Prostate gland (tissue), 2 donors: ENCODE measurements around the gene NIPAL3.

Experiments used
- CTCF ChIP-seq, 4 experiments: fragments of 200-600 bp in 2 of 4; fragments of 450-650 bp in 2 of 4; sonication (generic) in 2 of 4; IDR thresholded peaks; 1 replicate in 3 of 4; 2 replicates in 1 of 4; pipeline ENCODE4 v1.5.1; 2016 to 2019; ENCODE audit warnings: antibody characterized with exemption in 4 of 4, mild to moderate bottlenecking in 2 of 4, moderate library complexity in 2 of 4
- POLR2A ChIP-seq: fragments of 450-650 bp; IDR thresholded peaks from one replicate; pipeline ENCODE4 v1.6.1; 2016; ENCODE audit warnings: antibody characterized with exemption, mild to moderate bottlenecking

- no peak for TF ChIP-seq CTCF (IDR thresholded peaks at IDR 0.05)
- TF ChIP-seq POLR2A: no peak
Measured at GRCh38 chr1:24442764-24443163, 27.2 kb downstream of the NIPAL3 start.
